T-cell (primary cell): ENCODE data around the gene LHPP. TPM values are rescaled to one million over a fixed set of nuclear protein-coding genes. Genes with fewer than 3 reads are reported as not detected.

Experiments used
- ATAC-seq, 4 experiments: fragments of 200-7000 bp in 3 of 4; fragments of 150-1000 bp in 1 of 4; cut with Tn5 transposase; replicated peaks in 1 of 4; 1 replicate in 3 of 4; 2 replicates in 1 of 4; pipeline ENCODE4 v1.10.0; 2021; ENCODE audit warnings: moderate library complexity in 3 of 4, mild to moderate bottlenecking in 2 of 4, moderate number of reproducible peaks in 1 of 4
- CTCF ChIA-PET, 2 donors: fragments of 300-600 bp; sonication (Branson Sonifier 250); formaldehyde crosslinking; loops; one replicate each; lab custom pipeline; 2022; ENCODE audit warnings: antibody characterized with exemption in 2 of 2; lab: Charles Lee
- POLR2A ChIA-PET, 2 donors: fragments of 300-600 bp; sonication (Branson Sonifier 250); formaldehyde crosslinking; loops; one replicate each; lab custom pipeline; 2022; ENCODE audit warnings: antibody characterized with exemption in 2 of 2; lab: Charles Lee
- DNase-seq, 35 experiments: peaks; one replicate each; pipeline versions ENCODE4 v3.0.0 to v3.0.0-alpha.2; 2013 to 2023
- H3K27ac ChIP-seq: one replicate; pipeline ENCODE4 v1.5.1; 2013; ENCODE audit warnings: low read length
- H3K27me3 ChIP-seq, 2 experiments: replicated peaks in 1 of 2; 1 replicate in 1 of 2; 2 replicates in 1 of 2; pipeline versions ENCODE4 v1.6.1 to v1.7.0; 2013; ENCODE audit warnings: low read length in 1 of 2, mixed read lengths in 1 of 2; ENCODE audit not compliant: control insufficient read depth in 2 of 2, insufficient read depth in 2 of 2; ENCODE audit errors: extremely low read depth in 1 of 2
- H3K36me3 ChIP-seq, 2 donors: 1 replicate in 1 of 2; 2 replicates in 1 of 2; pipeline versions ENCODE4 v1.6.1 to v1.7.0; 2013; ENCODE audit warnings: low read length in 1 of 2; ENCODE audit not compliant: control insufficient read depth in 2 of 2, insufficient read depth in 1 of 2; ENCODE audit errors: extremely low read depth in 1 of 2
- H3K4me1 ChIP-seq, 2 experiments: 1 replicate in 1 of 2; 2 replicates in 1 of 2; pipeline versions ENCODE4 v1.6.1 to v1.7.0; 2013; ENCODE audit warnings: low read length in 2 of 2, mixed read lengths in 1 of 2; ENCODE audit not compliant: insufficient read depth in 2 of 2, control insufficient read depth in 1 of 2; ENCODE audit errors: extremely low read depth in 1 of 2
- H3K4me3 ChIP-seq, 2 donors: 1 replicate in 1 of 2; 2 replicates in 1 of 2; pipeline versions ENCODE4 v1.5.1 to v1.7.0; 2013; ENCODE audit warnings: mild to moderate bottlenecking in 2 of 2, low read length in 1 of 2, moderate library complexity in 1 of 2; ENCODE audit not compliant: control insufficient read depth in 1 of 2; ENCODE audit errors: extremely low read depth in 1 of 2
- H3K9me3 ChIP-seq: 2 replicates; pipeline ENCODE4 v1.7.0; 2013
- H3K27ac Mint-ChIP-seq, 2 donors: one replicate each; pipeline ENCODE4 v1.8.0; 2020 to 2021; ENCODE audit warnings: mild to moderate bottlenecking in 2 of 2, mixed read lengths in 2 of 2
- H3K27me3 Mint-ChIP-seq, 2 donors: one replicate each; pipeline ENCODE4 v1.8.0; 2021 to 2022; ENCODE audit warnings: mixed read lengths in 2 of 2
- H3K36me3 Mint-ChIP-seq: one replicate; pipeline ENCODE4 v1.8.0; 2021; ENCODE audit warnings: mixed read lengths
- H3K4me1 Mint-ChIP-seq, 3 donors: one replicate each; pipeline ENCODE4 v1.8.0; 2020 to 2022; ENCODE audit warnings: mixed read lengths in 3 of 3, mild to moderate bottlenecking in 1 of 3
- H3K4me3 Mint-ChIP-seq, 3 donors: one replicate each; pipeline ENCODE4 v1.8.0; 2020 to 2022; ENCODE audit warnings: mild to moderate bottlenecking in 3 of 3, mixed read lengths in 3 of 3, moderate library complexity in 3 of 3
- H3K9me3 Mint-ChIP-seq, 3 donors: one replicate each; pipeline ENCODE4 v1.8.0; 2020 to 2022; ENCODE audit warnings: mixed read lengths in 3 of 3
- whole genome bisulfite sequencing: methylation state at CpG from one replicate; pipeline ENCODE4 v1.1.5; 2013; ENCODE audit warnings: missing lambda C conversion rate; ENCODE audit not compliant: insufficient coverage; 5-methylcytosine and 5-hydroxymethylcytosine counted together
- total RNA-seq, 35 experiments: library from RNA in 6 of 35; stranded (reverse) in 6 of 35; fragments of 120-200 nt in 1 of 35; gene quantifications; one replicate each; pipeline versions ENCODE4 v1.2.1 to v1.2.4 and lab custom pipeline; 2013 to 2026

The LHPP gene
- total RNA-seq, 5 donors from 2014 or later (not counting 1 experiment from before 2014, with no cell fraction given), result 13.2 to 27.4 (median 22.3) TPM

DNA sequence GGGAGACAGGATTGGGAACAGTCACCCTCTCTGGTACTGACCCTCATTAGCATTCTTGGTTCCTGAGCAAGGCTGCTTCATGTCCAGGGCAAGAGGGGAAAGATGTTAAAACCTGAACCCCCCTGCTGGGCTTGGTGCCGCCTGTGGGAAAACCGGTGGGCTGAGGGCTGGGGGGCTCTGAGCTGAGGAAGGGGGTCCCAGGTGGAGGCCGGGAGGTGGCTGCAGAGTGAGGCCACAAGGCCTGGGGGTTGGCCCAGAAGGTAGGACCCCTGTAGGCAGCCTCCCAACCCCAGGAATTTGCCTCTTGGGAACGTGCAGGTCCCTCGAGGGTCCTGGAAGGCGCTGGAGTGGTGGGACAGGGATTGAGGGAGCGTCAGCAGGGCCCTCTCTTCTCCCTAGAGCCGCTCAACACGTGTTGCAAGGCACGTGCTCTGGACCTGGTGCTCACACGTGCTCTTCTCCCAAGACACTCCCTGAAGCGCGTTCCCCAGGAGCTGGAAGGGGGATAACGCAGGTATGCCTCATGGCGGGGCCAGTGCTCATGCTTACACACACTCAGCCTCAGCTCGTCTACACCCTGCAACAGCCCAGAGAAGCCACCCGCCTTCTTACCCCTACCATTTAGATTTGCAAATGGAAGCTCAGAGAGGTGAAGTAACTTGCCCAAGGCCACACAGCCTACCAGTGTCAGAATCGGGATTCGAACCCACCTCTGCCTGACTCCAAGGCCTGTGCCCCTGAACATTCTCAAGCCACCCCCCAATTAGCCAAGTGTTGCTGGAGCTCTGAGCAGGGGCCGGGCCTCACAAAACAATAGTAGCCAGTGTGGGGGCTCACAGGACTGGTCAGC is 64.4 kb downstream of the LHPP start:
- Histone ChIP-seq H3K9me3 (no peaks in the 10 kb centered on the region), H3K27me3 (peaks cover 0 to 5% of the 10 kb centered on the region in 2 experiments), H3K4me1 (peaks cover 0 to 12% of the 10 kb centered on the region in 2 experiments), H3K4me3 (no peak overlapping the region), H3K36me3 (no peaks in the 10 kb centered on the region), H3K27ac (no peak overlapping the region)
- Mint-ChIP-seq H3K27me3 (no peaks in the 10 kb centered on the region), H3K9me3 (no peaks in the 10 kb centered on the region), H3K4me1 (peaks cover 4 to 7% (median 4%) of the 10 kb centered on the region in 3 donors), H3K36me3 (peaks cover 4% of the 10 kb centered on the region), H3K4me3 (no peak overlapping the region), H3K27ac (no peak overlapping the region)
- ATAC-seq (no peak), DNase-seq (no peak)
- POLR2A ChIA-PET, result no interaction called here
- 86% methylated on average over 11 of the region's 20 CpGs for WGBS
- CTCF ChIA-PET, result interaction anchor here in 1 of 2 donors (0.5 kb wide), 1 partner anchor 585 kb away, joined by 3 read pairs; no protein-coding TSS in a partner anchor

GRCh38 chr10:124526621-124527267 is 65.1 kb downstream of the LHPP start:
- Mint-ChIP-seq H3K27me3 (no peaks in the 10 kb centered on the region), H3K36me3 (peaks cover 4% of the 10 kb centered on the region), H3K4me3 (no peak overlapping the region), H3K4me1 (peaks cover 4 to 7% (median 7%) of the 10 kb centered on the region in 3 donors), H3K9me3 (no peaks in the 10 kb centered on the region), H3K27ac (no peak overlapping the region)
- ChIA-PET POLR2A (no interaction called here), CTCF (interaction anchor here (0.5 to 1.1 kb wide), 4 partner anchors 218 to 584 kb away, joined by 3 to 4 read pairs (median 3); no protein-coding TSS in a partner anchor)
- no peak for DNase-seq
- no peak overlapping the region for H3K4me3 ChIP-seq
- H3K36me3 ChIP-seq, result no peaks in the 10 kb centered on the region
- no peak overlapping the region for H3K27ac ChIP-seq
- 43% methylated on average over 4 of the region's 17 CpGs for WGBS
- ATAC-seq, result no peak
- no peaks in the 10 kb centered on the region for H3K9me3 ChIP-seq
- peaks cover 0 to 12% of the 10 kb centered on the region in 2 experiments for H3K4me1 ChIP-seq
- peaks cover 0 to 5% of the 10 kb centered on the region in 2 experiments for H3K27me3 ChIP-seq

GRCh38 chr10:124527874-124528395 is 66.3 kb downstream of the LHPP start:
- ChIA-PET POLR2A (no interaction called here), CTCF (interaction anchor here in 1 of 2 donors (1.0 kb wide), 1 partner anchor 221 kb away, joined by 3 read pairs; no protein-coding TSS in a partner anchor)
- no peaks in the 10 kb centered on the region for H3K27me3 Mint-ChIP-seq
- Histone ChIP-seq H3K4me1 (peaks cover 0 to 12% of the 10 kb centered on the region in 2 experiments), H3K9me3 (no peaks in the 10 kb centered on the region), H3K36me3 (no peaks in the 10 kb centered on the region), H3K27me3 (peaks cover 0 to 5% of the 10 kb centered on the region in 2 experiments), H3K27ac (no peak overlapping the region), H3K4me3 (no peak overlapping the region)
- peaks cover 2% of the 10 kb centered on the region for H3K36me3 Mint-ChIP-seq
- ATAC-seq, result no peak
- no peak overlapping the region for H3K4me3 Mint-ChIP-seq
- H3K4me1 Mint-ChIP-seq, result peaks cover 4 to 9% (median 7%) of the 10 kb centered on the region in 3 donors
- H3K9me3 Mint-ChIP-seq, result no peaks in the 10 kb centered on the region
- DNase-seq, result no peak
- 83% methylated on average over 3 of the region's 11 CpGs for WGBS
- no peak overlapping the region for H3K27ac Mint-ChIP-seq

- CTCF ChIA-PET, result interaction anchor here (0.7 to 2.1 kb wide), 13 partner anchors 9 to 1251 kb away, joined by 3 to 28 read pairs (median 4); partner anchors contain the start of gene ABRAXAS2 (in 1 of the 2)
- POLR2A ChIA-PET, result no interaction called here
- WGBS, result 69% methylated on average over 14 of the region's 17 CpGs
- Histone ChIP-seq H3K4me3 (no peak overlapping the region), H3K27ac (no peak overlapping the region), H3K4me1 (peaks cover 0 to 16% of the 10 kb centered on the region in 2 experiments), H3K36me3 (no peaks in the 10 kb centered on the region), H3K9me3 (no peaks in the 10 kb centered on the region), H3K27me3 (peaks cover 0 to 5% of the 10 kb centered on the region in 2 experiments)
- Mint-ChIP-seq H3K4me3 (no peak overlapping the region), H3K36me3 (no peaks in the 10 kb centered on the region), H3K4me1 (peaks cover 4 to 11% (median 7%) of the 10 kb centered on the region in 3 donors), H3K27me3 (no peaks in the 10 kb centered on the region), H3K9me3 (no peaks in the 10 kb centered on the region), H3K27ac (no peak overlapping the region)
- peak in 2 of 4 experiments; percentile 7 to 8 for ATAC-seq
- no peak for DNase-seq
These were observed 68.1 kb downstream of the LHPP start for GRCh38 chr10:124529661-124530214.

GRCh38 chr10:124530215-124530665 is 68.6 kb downstream of the LHPP start:
- H3K27me3 Mint-ChIP-seq, result no peaks in the 10 kb centered on the region
- Histone ChIP-seq H3K36me3 (no peaks in the 10 kb centered on the region), H3K4me3 (no peak overlapping the region), H3K27me3 (peaks cover 0 to 5% of the 10 kb centered on the region in 2 experiments), H3K9me3 (no peaks in the 10 kb centered on the region), H3K27ac (no peak overlapping the region), H3K4me1 (peaks cover 0 to 16% of the 10 kb centered on the region in 2 experiments)
- peak; percentile 92 to 98 (median 96) for ATAC-seq
- H3K9me3 Mint-ChIP-seq, result no peaks in the 10 kb centered on the region
- peak; percentile 69 to 89 (median 82) for DNase-seq
- peak overlapping the region in 1 of 2 donors; percentile 59 for H3K27ac Mint-ChIP-seq
- no peaks in the 10 kb centered on the region for H3K36me3 Mint-ChIP-seq
- H3K4me3 Mint-ChIP-seq, result no peak overlapping the region
- ChIA-PET POLR2A (no interaction called here), CTCF (interaction anchor here (0.7 to 2.1 kb wide), 15 partner anchors 9 to 1250 kb away, joined by 3 to 28 read pairs (median 4); partner anchors contain the start of gene ABRAXAS2 (in 1 of the 2))
- 10% methylated on average over 18 of the region's 18 CpGs for WGBS
- peaks cover 4 to 13% (median 7%) of the 10 kb centered on the region in 3 donors for H3K4me1 Mint-ChIP-seq
